SIG-M5 (cell line): ENCODE data around the gene MYH14.
"Not testable (repeated sequence)": the region's sequence is repeated elsewhere in the genome, so short reads cannot be mapped to it uniquely, and the experiment has no call there.

ENCODE experiments used
- DNase-seq: peaks from one replicate; lab custom pipeline; 2025; lab: John Stamatoyannopoulos, UW

The MYH14 gene

GRCh38 chr19:50320051-50320450, 116.6 kb downstream of the MYH14 start:
- no peak for DNase-seq

- DNase-seq = no peak
Measured at GRCh38 chr19:50320596-50320995, 117.2 kb downstream of the MYH14 start.

GRCh38 chr19:50321831-50322230, 118.4 kb downstream of the MYH14 start:
- DNase-seq = no peak

- DNase-seq = no peak
Measured at GRCh38 chr19:50322234-50322633, 118.8 kb downstream of the MYH14 start.

- no peak for DNase-seq
Measured at GRCh38 chr19:50322931-50323781, 119.7 kb downstream of the MYH14 start.

GRCh38 chr19:50323782-50324133, 120.3 kb downstream of the MYH14 start:
- DNase-seq = no peak

- DNase-seq = no peak
Measured at GRCh38 chr19:50324331-50324730, 120.9 kb downstream of the MYH14 start.

GRCh38 chr19:50325310-50326100, 122.1 kb downstream of the MYH14 start:
- DNase-seq = no peak

GRCh38 chr19:50326101-50326664, 122.8 kb downstream of the MYH14 start:
- no peak for DNase-seq

GRCh38 chr19:50327013-50327412, 123.6 kb downstream of the MYH14 start:
- DNase-seq = no peak

- no peak for DNase-seq
Measured at GRCh38 chr19:50327461-50328223, 124.2 kb downstream of the MYH14 start.

- no peak for DNase-seq
Measured at GRCh38 chr19:50328224-50328872, 124.9 kb downstream of the MYH14 start.

GRCh38 chr19:50328873-50329145, 125.4 kb downstream of the MYH14 start:
- no peak for DNase-seq

- peak; percentile 96 for DNase-seq
Measured at GRCh38 chr19:50329146-50329925, 125.9 kb downstream of the MYH14 start, which contains the start of gene KCNC3. KCNC3 (minus strand) TSS chr19:50329377; CDS start chr19:50329082, 295 bp downstream.

GRCh38 chr19:50329926-50330294, 126.5 kb downstream of the MYH14 start:
- DNase-seq = not testable (repeated sequence)

GRCh38 chr19:50330365-50331078, 127.1 kb downstream of the MYH14 start:
- DNase-seq = no peak

- no peak for DNase-seq
Measured at GRCh38 chr19:50331221-50331993, 128.0 kb downstream of the MYH14 start.

- no peak for DNase-seq
Measured at GRCh38 chr19:50331994-50332243, 128.5 kb downstream of the MYH14 start.

- DNase-seq = no peak
Measured at GRCh38 chr19:50332244-50333038, 129.0 kb downstream of the MYH14 start.
